HG02623 (cell line): Measurements from ENCODE around the gene MCF2L2.

Experiments used
- ATAC-seq: cut with Tn5 transposase; IDR thresholded peaks from one replicate; pipeline ENCODE4 v1.9.1; 2021; ENCODE audit warnings: moderate library complexity; ENCODE audit not compliant: unreplicated experiment

MCF2L2 gene

DNA sequence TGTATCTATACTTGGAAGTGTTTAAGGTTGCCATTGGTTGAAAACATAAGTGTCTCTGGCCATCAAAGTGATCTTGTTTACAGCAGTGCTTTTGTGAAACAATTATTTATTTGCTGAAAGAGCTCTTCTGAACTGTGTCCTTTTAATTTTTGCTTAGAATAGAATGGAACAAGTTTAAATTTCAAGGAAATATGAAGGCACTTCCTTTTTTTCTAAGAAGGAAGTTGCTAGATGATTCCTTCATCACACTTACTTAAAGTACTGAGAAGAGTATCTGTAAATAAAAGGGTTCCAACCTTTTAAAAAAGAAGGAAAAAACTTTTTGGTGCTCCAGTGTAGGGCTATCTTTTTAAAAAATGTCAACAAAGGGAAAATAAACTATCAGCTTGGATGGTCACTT is 155.6 kb downstream of the MCF2L2 start:
- ATAC-seq, result no peak

GRCh38 chr3:183272142-183272541 is 156.3 kb downstream of the MCF2L2 start:
- ATAC-seq, result no peak

DNA sequence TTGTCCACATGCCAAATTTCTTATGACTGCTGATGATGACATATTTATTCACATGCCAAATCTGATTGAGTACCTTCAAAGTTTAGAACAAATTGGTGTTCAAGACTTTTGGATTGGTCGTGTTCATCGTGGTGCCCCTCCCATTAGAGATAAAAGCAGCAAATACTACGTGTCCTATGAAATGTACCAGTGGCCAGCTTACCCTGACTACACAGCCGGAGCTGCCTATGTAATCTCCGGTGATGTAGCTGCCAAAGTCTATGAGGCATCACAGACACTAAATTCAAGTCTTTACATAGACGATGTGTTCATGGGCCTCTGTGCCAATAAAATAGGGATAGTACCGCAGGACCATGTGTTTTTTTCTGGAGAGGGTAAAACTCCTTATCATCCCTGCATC is 158.1 kb downstream of the MCF2L2 start:
- no peak for ATAC-seq

- no peak for ATAC-seq
Observed at GRCh38 chr3:183269345-183269744, 159.1 kb downstream of the MCF2L2 start.

DNA sequence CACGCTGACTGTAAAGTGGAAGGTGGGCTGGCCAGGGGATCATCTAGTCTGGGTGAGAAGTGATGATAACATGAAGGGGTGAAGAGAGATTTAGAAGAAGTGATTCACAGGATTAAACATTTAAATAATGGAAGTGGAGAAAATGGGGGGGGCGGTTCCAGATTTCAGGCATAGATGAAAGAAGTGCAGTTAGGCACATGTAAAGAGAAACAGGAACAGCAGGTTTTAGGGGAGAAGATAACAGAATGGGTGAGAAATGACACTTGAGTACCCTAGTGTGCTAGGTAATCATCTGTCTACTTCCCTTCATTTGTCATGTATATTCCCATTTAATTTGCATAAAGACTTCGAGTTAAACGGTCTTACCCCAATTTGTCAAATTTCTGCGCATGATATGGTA is 160.1 kb downstream of the MCF2L2 start:
- ATAC-seq, result no peak

GRCh38 chr3:183267140-183267539 is 161.3 kb downstream of the MCF2L2 start:
- no peak for ATAC-seq

GRCh38 chr3:183266454-183266853 is 162.0 kb downstream of the MCF2L2 start:
- ATAC-seq, result no peak

DNA sequence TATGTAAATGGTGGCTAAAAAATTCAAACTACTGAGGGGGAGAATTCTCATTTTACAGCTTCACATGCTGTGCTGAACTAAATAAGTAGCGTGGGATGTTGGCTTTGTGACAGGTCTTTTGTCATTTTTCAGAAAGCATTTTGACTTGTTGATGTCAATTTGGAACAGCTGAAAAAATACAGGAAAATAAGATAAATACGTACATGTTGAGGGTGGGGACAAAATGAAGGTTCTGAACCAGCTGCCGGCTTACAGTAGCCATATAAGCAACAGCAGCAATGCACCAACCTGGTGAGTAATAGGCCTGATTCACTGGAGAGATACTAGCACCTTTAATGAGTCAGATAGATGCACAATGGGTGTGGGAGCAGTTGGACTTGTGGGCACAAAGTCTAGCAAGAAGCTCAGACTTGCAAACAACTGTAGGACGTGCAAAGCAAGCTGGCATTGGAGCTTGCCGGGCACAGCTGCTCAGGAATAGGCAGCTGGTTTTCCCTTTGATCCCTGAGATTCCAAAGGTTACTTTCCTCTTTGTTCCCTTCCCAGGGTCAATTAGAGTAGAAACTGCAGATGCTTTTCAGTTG is 162.5 kb downstream of the MCF2L2 start:
- no peak for ATAC-seq

DNA sequence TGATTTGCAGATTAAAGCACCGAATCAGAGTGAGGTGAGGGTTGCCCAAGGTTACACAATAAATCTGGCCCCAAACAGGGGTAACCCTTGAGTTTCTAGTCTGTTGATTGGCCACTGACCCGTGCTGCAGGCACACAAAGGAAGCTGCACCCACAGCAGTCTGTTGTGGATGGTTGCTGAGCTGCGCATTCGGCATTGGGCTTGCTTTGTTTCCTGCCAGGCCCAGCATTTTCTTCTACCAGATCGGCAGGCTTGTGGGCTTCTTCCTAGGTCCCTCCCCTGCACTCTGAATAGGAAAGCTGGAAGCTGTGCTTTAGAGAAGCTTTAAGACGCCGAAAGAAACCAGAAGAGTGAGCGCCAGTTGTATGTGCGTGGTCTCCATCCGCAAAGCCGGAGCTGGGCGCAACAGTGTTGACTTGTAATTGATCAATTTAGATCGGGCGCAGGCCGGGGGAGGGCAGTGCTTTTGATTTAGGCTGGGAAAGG is 163.2 kb downstream of the MCF2L2 start:
- no peak for ATAC-seq

- no peak for ATAC-seq
Observed at GRCh38 chr3:183264268-183264667, 164.2 kb downstream of the MCF2L2 start.

GRCh38 chr3:183262875-183263378 is 165.5 kb downstream of the MCF2L2 start:
- no peak for ATAC-seq

DNA sequence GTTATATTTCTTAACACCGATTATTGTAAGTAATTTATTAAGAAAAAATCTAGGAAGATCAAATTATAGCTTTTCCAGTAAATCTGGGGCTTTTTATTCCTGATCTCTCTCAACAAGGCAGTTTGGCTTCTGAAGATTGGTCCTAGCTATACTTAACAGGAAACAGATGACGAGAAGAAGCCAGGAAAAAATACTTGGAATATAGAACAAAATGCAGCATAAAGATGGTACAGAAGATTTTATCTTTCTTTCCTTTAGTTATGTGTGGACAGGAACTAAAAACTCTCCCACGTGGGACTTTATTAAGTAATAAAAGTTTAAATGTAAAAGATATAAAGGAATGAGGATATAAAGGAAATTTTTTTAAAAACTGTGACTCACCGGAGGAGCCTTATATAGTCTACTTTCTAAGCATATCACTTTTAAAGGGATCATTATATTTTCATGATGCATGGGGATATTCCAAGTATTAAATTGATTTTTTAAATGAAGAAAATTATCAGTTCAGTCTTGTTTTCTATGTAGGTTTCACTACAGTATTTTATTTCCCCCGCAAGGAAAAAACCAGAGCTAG is 167.2 kb downstream of the MCF2L2 start:
- ATAC-seq, result no peak

- no peak for ATAC-seq
Observed at GRCh38 chr3:183260167-183260904, 168.1 kb downstream of the MCF2L2 start.

DNA sequence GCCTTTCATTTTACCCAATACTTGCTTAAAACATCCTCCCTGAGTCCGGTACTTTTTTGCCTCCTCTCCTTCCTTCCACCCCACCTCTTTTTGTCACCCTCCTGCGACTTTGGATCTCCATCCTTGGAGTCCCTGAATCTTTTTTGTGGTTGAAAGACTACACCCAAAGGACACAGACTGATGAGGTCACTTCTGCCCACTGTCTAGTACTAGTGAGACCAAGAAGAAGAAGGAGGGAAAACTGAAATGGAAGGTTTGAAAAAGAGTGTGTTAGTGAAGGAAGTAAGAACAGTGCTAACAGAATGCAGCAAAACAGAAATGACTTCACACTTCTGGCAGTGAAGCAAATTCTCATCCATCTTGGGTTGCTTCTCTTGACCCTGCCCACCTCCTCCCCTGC is 168.8 kb downstream of the MCF2L2 start:
- ATAC-seq, result no peak

DNA sequence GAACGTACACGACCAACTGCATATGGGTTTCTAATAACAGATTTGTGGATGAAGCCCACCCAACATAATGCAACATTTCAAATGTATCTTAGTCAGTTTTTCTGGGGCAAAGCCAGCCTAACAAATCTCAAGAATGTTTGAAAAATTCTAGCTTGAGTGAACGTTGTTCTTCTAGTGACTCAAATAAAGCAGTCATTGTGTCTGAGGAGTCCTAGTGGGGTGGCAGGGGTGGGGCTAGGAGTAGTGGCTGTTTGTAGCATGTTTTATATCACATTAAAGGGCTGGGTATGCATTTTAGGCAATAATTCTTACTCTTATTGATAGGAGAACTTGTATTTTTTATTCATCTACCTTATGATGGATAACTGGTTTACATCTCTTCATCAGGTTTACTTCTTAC is 169.3 kb downstream of the MCF2L2 start:
- ATAC-seq, result no peak

GRCh38 chr3:183255348-183255730 is 173.1 kb downstream of the MCF2L2 start:
- ATAC-seq, result no peak

GRCh38 chr3:183254487-183255347 is 173.7 kb downstream of the MCF2L2 start:
- no peak for ATAC-seq

DNA sequence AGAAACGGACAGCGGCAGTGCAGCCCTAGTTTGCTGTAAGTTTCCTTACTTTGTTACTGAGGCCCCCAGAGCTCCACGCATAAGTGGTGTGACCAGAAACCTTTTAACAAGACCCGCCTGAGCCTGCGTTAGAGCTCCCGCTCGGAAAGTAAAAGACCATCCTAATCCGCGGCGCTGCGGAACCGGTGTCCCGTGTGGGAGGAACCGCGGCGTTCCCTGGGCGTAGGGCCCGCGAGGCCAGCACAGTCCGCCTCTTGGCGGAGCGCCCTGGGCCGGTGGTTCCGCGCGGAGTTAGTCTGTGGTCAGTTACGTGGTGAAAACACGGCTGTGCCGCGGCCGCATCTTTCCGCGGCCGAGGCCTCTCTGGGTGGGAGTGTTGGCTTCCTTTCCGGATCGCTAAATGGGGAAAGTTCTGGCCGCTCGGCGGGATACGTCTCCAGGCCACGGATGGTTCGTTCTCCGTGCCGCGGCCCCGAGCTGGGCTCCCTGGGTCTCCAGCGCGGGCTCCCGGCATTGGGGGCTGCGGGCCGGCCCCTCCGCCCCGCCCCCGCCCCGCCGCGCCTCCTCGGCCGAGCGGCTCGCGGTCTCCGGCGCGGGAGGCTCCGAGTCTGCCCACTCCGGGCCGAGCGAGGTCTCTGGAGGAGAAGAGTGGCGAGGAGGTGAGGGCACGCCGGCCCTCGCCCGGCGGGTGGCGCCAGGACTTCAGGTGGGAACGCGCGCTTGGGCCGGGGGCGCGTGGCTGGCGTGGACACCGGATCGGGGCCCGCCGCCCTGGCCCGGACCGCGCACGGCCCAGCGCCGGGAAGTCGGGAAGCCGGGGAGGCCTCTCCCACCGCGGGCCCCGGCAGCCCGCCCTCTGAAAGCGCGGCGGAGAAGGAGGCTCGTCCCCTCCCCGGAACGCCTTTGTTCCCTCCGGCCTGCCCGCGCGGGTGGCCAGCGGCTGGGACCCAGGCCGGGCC is 174.6 kb downstream of the MCF2L2 start:
- no peak for ATAC-seq

- ATAC-seq, result no peak
Observed at GRCh38 chr3:183252973-183253527, 175.4 kb downstream of the MCF2L2 start, which contains the start of gene B3GNT5. Gene B3GNT5 (plus strand): TSS chr3:183253253. CDS start chr3:183269799, 16,546 bp downstream.
